ENCODE data around the gene TEFM.

TEFM gene

GRCh38 chr17:30897311-30897710, 8.7 kb downstream of the TEFM start:
- no peak for TF ChIP-seq POLR2AphosphoS5 (IDR thresholded peaks at IDR 0.05; ENCODE audit: low read depth, low read length)
- TF ChIP-seq POLR2A (IDR thresholded peaks at IDR 0.05; ENCODE audit: low read depth, low read length) = no peak
- no peak for TF ChIP-seq POU2F2 (IDR thresholded peaks at IDR 0.05; ENCODE audit: low read depth, low read length)
- no peak for TF ChIP-seq TAF1 (IDR thresholded peaks at IDR 0.05; ENCODE audit: low read depth, low read length)
- no peak for TF ChIP-seq SPI1 (IDR thresholded peaks at IDR 0.05; ENCODE audit: low read depth, low read length)
- no peak for TF ChIP-seq PAX5 (IDR thresholded peaks at IDR 0.05; ENCODE audit: insufficient read depth, low read length, severe bottlenecking)
- FAIRE-seq (no peak), DNase-seq (ENCODE audit: insufficient read length, low spot score) (no peak)

- FAIRE-seq (no peak), DNase-seq (ENCODE audit: insufficient read length, low spot score) (no peak)
Measured at GRCh38 chr17:30894236-30894635, 11.8 kb downstream of the TEFM start.

GRCh38 chr17:30886187-30886586, 19.9 kb downstream of the TEFM start:
- DNase-seq (ENCODE audit: insufficient read length, low spot score) (no peak), FAIRE-seq (no peak)
- TF ChIP-seq TAF1 (IDR thresholded peaks at IDR 0.05; ENCODE audit: low read depth, low read length) = no peak
- no peak for TF ChIP-seq SPI1 (IDR thresholded peaks at IDR 0.05; ENCODE audit: low read depth, low read length)
- TF ChIP-seq POU2F2 (IDR thresholded peaks at IDR 0.05; ENCODE audit: low read depth, low read length) = no peak
- TF ChIP-seq POLR2A (IDR thresholded peaks at IDR 0.05; ENCODE audit: low read depth, low read length) = no peak
- TF ChIP-seq PAX5 (IDR thresholded peaks at IDR 0.05; ENCODE audit: insufficient read depth, low read length, severe bottlenecking) = no peak
- TF ChIP-seq POLR2AphosphoS5 (IDR thresholded peaks at IDR 0.05; ENCODE audit: low read depth, low read length) = no peak

More at GRCh38 chr17:30894236-30894635, 11.8 kb downstream of the TEFM start:
- no peak for TF ChIP-seq POU2F2 (IDR thresholded peaks at IDR 0.05; ENCODE audit: low read depth, low read length)
- no peak for TF ChIP-seq PAX5 (IDR thresholded peaks at IDR 0.05; ENCODE audit: insufficient read depth, low read length, severe bottlenecking)
- TF ChIP-seq TAF1 (IDR thresholded peaks at IDR 0.05; ENCODE audit: low read depth, low read length) = no peak
- TF ChIP-seq SPI1 (IDR thresholded peaks at IDR 0.05; ENCODE audit: low read depth, low read length) = no peak
- TF ChIP-seq POLR2A (IDR thresholded peaks at IDR 0.05; ENCODE audit: low read depth, low read length) = no peak
- no peak for TF ChIP-seq POLR2AphosphoS5 (IDR thresholded peaks at IDR 0.05; ENCODE audit: low read depth, low read length)

GRCh38 chr17:30869005-30869404, 37.0 kb downstream of the TEFM start:
- FAIRE-seq = no peak
- TF ChIP-seq TAF1 (IDR thresholded peaks at IDR 0.05; ENCODE audit: low read depth, low read length) (no peak), POLR2A (IDR thresholded peaks at IDR 0.05; ENCODE audit: low read depth, low read length) (no peak)
- no peak for DNase-seq (ENCODE audit: insufficient read length, low spot score)

- DNase-seq (ENCODE audit: insufficient read length, low spot score) = no peak
- FAIRE-seq = no peak
- no peak for TF ChIP-seq POLR2A (IDR thresholded peaks at IDR 0.05; ENCODE audit: low read depth, low read length)
- TF ChIP-seq TAF1 (IDR thresholded peaks at IDR 0.05; ENCODE audit: low read depth, low read length) = no peak
- TF ChIP-seq PAX5 (IDR thresholded peaks at IDR 0.05; ENCODE audit: insufficient read depth, low read length, severe bottlenecking) = no peak
- no peak for TF ChIP-seq POU2F2 (IDR thresholded peaks at IDR 0.05; ENCODE audit: low read depth, low read length)
- no peak for TF ChIP-seq POLR2AphosphoS5 (IDR thresholded peaks at IDR 0.05; ENCODE audit: low read depth, low read length)
- no peak for TF ChIP-seq SPI1 (IDR thresholded peaks at IDR 0.05; ENCODE audit: low read depth, low read length)
Measured at GRCh38 chr17:30864636-30865035, 41.4 kb downstream of the TEFM start.

- FAIRE-seq (no peak), DNase-seq (ENCODE audit: insufficient read length, low spot score) (no peak)
- TF ChIP-seq POLR2AphosphoS5 (IDR thresholded peaks at IDR 0.05; ENCODE audit: low read depth, low read length) = no peak
- TF ChIP-seq TAF1 (IDR thresholded peaks at IDR 0.05; ENCODE audit: low read depth, low read length) = no peak
- no peak for TF ChIP-seq POLR2A (IDR thresholded peaks at IDR 0.05; ENCODE audit: low read depth, low read length)
- TF ChIP-seq POU2F2 (IDR thresholded peaks at IDR 0.05; ENCODE audit: low read depth, low read length) = no peak
- TF ChIP-seq PAX5 (IDR thresholded peaks at IDR 0.05; ENCODE audit: insufficient read depth, low read length, severe bottlenecking) = no peak
- TF ChIP-seq SPI1 (IDR thresholded peaks at IDR 0.05; ENCODE audit: low read depth, low read length) = no peak
Measured at GRCh38 chr17:30858556-30859250, 47.3 kb downstream of the TEFM start.

GRCh38 chr17:30854146-30854545, 51.9 kb downstream of the TEFM start:
- FAIRE-seq (no peak), DNase-seq (ENCODE audit: insufficient read length, low spot score) (no peak)
- TF ChIP-seq POLR2A (IDR thresholded peaks at IDR 0.05; ENCODE audit: low read depth, low read length) = no peak
- no peak for TF ChIP-seq POLR2AphosphoS5 (IDR thresholded peaks at IDR 0.05; ENCODE audit: low read depth, low read length)
- TF ChIP-seq POU2F2 (IDR thresholded peaks at IDR 0.05; ENCODE audit: low read depth, low read length) = no peak
- no peak for TF ChIP-seq SPI1 (IDR thresholded peaks at IDR 0.05; ENCODE audit: low read depth, low read length)
- TF ChIP-seq TAF1 (IDR thresholded peaks at IDR 0.05; ENCODE audit: low read depth, low read length) = no peak
- no peak for TF ChIP-seq PAX5 (IDR thresholded peaks at IDR 0.05; ENCODE audit: insufficient read depth, low read length, severe bottlenecking)

Measured in GM12891 (cell line).